Inferior parietal cortex (tissue), 1 donor: ENCODE results near the gene POU2F1.
"Not testable (repeated sequence)": the region's sequence is repeated elsewhere in the genome, so short reads cannot be mapped to it uniquely, and the experiment has no call there.

ENCODE experiments used
- DNase-seq: peaks from one replicate; pipeline ENCODE4 v3.0.0-alpha.2; 2016; ENCODE audit errors: extremely low spot score

Gene POU2F1

DNA sequence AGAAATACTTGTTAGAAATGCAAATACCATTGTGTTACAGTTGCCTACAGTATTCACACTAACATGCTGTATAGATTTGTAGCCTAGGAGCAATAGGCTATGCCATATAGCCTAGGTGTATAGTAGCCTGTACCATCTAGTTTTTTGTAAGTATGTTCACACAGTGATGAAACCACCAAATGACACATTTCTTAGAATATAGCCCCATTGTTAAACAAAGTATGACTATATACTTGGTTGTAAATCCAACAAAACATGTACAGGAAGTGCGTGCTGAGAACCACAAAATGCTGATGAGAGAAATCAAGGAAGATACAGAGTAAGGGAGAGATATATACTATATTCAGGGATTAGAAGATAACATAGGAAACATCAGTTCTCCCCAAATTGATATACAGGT is 92.2 kb downstream of the POU2F1 start:
- DNase-seq = no peak

DNA sequence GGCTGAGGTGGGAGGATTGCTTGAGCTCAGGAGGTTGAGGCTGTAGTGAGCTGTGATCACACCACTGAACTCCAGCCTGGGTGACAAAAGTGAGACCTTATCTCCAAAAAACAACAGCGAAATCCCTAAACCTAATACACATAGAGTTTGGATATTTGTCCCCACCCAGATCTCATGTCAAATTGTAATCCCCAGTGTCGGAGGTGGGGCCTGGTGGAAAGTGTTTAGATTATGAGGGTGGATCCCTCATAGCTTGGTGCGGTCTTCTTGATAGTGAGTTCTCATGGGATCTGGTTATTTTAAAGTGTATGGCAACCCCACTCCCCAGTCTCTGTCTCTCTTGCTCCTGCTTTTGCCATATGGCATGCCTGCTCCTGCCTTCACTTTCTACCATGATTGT is 94.0 kb downstream of the POU2F1 start:
- DNase-seq = no peak

DNA sequence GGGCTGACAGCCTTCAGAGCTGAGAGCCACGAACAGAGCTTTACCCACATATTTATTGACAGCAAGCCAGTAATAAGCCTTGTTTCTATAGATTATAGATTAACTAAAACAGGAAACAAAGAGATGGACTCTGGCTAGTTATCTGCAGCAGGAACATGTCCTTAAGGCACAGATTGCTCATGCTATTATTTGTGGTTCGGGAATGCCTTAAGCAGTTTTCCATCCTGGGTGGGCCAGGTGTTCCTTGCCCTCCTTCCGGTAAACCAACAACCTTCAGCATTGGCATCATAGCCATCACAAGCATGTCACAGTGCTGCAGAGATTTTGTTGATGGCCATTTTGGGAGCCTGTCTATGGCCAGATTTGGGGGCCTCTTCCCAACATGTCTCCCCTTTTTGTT is 96.8 kb downstream of the POU2F1 start:
- DNase-seq = no peak

DNA sequence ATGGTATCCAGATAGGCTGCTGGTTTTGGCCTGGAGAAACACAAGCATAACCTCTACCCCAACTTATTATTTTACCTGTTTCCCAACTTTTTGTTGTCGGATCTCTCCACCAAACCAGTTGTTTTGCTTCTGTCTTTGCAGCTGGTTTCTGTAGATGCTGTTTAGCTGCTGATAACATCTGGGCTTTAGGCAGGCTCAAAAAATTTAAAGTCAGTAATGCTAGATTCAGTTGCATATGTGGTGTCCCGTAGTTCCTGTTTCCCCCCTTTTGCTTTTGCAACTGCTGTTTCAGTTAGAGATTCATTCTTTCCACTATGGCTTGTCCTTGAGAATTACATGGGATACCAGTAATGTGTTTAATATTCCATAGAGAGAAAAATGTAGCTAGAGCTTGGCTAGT is 98.5 kb downstream of the POU2F1 start:
- DNase-seq = not testable (repeated sequence)

DNA sequence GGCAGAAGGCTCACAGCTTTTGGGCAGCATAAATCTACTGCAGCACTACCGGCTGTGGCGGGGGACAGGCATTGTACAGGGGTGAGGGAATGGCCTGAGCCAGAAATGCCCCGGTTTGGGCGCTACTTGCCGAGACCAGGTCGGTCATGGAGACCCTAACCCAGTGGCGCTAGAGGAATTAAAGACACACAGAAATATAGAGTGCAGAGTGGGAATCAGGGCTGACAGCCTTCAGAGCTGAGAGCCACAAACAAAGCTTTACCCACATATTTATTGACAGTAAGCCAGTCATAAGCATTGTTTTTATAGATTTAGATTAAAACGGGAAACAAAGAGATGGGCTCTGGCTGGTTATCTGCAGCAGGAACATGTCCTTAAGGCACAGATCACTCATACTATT is 101.8 kb downstream of the POU2F1 start:
- DNase-seq = no peak

DNA sequence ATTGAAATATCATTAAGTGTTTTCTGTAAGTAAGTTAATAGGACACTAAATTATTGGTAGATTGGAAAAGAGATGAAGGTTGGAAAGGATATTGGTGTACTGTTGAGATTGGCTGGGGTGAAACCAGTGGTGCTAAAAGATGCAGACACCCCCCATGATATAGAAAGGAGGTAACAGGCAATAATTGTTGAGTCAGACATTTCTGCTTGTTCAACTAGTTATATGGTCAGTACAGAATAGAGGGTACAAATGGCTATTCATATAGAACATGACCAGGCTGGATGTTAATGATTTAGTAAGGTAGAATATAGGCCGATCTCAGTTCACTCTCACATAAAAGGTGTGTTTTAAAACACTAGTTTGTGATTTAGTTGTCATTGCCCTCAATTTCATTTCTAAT is 104.5 kb downstream of the POU2F1 start:
- no peak for DNase-seq

DNA sequence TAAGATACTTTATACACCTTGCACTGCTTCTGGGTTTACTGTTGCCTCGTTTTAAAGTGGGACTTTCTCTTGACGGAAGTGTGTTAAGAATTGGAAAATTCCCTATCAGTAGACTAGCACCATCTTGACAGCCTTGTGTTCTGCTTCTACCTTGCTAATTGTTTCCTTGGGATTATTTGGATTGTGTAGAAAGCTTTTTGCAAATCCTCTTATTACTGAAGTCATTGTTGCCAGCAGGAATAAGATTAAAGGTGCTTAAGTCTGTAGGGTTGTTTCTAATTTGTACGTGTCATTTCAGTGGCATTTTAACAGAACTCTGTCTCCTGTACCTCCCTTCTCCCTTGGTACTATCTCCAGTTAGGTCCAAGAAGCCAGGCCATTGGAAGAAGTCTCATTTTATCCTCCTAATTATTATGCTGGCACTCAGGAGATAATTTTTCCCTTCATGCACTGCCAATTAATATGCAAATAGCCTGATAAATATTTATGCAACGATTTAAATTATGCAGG is 107.7 kb downstream of the POU2F1 start:
- DNase-seq = no peak

DNA sequence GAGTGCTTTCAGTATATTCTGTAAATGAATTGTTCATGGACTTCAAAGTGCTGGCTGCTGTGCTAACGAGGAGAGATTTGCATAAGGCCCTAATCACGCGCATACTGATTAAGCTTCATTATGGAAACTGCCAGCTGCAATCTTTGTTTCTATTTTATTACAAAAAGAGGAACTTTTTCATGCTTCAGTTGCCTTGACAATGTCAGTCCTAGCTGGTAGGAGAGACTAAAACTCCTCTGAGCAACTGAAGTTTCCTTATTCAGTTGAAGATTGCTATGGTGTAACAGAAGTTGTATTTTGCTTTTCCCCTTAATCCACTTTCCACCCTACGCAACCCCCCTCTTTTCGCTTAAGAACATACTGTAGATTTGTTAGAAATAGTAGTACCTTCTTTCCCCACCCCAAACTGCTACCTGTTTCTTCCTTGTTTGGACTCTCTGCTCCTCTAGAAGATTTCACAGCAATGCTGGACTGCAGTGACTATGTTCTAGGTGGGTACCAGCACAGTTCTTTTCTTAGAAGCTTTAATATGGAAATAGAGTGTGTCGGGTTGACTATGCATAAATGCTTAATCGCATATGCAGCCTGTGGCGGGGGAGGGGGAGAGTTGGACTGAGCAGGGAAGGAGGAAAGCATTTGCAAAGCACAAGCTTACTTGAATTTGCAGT is 108.3 kb downstream of the POU2F1 start:
- peak; percentile 65 for DNase-seq

DNA sequence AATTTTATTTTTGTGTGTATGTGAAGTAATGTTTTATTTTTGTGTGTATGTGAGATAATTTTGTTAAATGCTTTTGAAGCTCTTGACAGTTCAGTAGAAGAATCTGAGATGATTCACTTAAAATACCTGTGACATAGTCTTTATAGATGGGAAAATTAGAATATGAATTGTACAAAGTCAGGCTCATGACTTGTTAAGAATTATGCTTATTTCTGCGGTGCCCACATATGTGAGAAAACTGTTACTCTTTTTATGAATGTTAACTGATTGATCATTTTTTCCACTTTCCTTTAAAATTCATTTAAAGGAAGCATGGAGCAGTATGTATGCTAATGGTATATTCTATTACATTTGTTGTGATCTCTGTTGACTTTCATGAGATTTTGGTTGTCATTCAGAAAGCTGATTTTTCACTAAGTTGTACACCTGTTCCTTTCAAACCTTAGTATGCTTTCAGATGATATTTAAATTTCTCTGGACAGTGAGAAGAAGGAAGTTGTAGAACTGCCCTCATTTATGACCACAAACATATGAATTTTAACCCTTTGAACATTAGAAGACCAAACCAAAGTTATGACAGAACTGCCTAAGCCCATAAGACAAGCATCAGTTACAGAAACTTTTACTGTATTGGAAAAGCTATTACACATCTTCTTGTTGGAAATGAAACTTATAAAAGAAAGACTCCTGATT is 110.1 kb downstream of the POU2F1 start:
- no peak for DNase-seq

DNA sequence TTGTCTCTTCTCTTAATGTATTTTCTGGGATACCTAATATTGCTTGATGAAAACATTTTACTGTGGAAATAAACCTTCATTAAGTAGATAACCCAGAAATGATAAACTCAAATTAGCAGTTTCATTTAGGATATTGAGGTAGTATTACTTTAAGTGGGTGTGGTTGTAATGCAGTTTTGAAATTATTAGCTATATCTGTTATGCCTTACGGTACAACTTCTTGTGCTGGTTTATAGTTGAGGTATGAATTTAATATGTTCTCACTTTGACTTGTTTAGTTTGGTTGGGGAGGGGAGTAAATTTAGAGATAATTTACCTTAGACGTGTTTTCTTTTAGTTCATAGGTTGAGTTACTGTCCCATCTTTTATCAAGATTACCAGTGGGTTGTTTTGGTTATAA is 111.0 kb downstream of the POU2F1 start:
- no peak for DNase-seq

DNA sequence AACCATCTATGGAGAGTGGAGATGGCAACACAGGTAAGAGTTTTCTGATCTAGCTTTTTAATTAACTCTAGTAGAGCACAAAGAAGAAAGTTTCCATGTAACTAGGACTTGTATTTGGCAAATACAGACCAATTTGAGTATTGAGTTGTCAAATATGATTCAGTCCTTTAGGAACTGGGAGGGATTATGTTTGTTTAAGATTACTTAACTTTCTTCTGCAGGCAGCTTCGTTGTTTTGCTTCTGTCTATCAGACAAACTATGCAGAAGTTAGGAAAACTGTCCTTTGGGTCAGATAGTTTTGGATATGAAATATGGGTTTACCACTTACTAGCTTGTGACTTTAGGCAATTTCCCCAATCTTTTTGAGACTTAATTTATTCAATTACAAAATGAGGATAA is 111.8 kb downstream of the POU2F1 start:
- DNase-seq = no peak

DNA sequence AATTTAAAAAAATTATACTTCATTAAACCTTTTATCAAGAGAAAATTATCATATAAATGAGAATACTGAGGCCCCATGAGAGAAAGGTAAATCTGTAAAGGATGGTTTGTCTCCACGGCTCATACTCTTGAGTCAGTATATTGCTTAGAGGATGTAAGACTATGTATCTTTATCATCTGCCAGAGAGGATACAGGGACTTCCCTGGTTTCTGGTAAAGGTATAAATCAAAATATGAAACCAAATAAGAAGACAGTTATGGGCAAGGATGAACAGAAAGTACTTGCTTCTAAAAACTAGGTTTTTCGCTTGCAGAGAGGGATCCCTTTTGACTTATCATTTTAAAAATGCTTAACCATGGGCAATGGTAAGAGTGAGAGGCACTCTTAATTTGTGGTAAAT is 112.4 kb downstream of the POU2F1 start:
- DNase-seq = no peak

DNA sequence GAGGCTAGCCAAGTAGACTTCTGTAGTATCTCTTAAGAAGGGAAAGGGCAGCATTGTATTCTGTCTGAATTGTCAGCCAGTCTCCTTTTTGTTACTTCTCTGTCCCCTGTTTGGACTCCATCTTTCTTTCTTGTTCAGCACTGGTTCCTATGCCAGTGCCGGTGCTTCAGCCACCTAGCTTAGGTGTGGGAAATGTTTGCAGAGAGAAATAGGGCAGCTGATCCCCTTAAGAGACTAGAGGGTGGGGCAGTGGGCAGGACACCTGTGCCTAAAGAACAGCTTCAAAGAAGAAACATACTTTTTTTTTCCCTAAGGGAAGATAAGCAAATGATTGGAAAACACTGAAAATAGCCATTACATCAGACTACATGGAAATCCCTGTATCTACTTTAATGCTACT is 113.0 kb downstream of the POU2F1 start:
- DNase-seq = no peak

DNA sequence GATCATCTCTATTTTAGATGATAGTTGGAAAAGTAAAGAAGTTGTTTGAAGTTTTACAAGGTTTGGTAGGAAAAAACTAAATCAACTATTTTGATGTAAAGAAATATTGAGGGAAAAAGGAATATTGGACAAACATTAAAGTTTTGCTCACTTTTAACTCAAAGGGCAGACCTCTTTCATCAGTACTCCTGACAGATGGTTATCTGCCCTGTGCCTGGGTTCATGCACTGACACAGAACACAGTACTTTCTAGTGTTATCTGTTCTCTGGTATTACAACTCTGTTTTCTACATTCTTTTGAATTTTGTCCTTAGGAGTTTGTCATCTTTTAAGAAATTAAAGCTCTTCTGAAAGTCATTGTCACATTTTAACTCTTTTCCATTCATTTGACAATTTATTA is 118.7 kb downstream of the POU2F1 start:
- DNase-seq = no peak

DNA sequence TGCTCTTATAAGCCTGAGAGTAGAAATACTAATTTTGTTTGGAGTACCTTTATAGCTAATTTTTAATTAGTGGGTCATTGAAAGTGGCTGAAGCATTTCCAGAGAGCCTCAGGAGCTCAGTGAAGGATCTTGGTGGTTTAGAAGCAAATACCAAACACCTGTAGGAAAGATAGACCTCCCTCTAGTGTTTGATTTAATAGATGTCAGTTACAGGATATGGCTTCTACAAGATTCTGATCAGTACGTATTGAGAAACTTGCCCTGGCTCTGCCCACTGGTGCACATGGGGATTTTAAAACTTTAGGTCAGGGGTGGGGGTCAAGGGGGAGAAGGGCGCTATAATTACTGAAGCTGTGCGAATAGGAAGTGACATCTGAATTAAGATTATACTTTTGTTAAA is 122.2 kb downstream of the POU2F1 start:
- DNase-seq = no peak

DNA sequence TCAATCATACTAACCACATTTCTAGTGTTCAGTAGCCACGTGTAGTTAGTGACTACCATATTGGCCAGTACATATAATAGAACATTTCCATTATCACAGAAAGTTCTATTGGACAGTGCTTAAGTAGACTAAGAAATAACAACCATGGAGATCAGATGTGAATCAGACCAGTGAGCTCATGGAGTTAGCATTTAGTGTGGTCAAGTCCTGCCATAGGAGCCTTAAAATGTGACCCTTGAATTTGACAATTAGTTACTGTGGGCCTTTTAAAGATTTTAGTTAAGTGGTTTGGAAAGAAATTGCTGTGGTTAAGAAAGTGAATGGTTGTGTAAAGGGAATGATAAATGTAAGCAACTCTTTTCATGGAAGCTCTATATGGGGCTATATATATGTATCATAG is 123.4 kb downstream of the POU2F1 start:
- no peak for DNase-seq

DNA sequence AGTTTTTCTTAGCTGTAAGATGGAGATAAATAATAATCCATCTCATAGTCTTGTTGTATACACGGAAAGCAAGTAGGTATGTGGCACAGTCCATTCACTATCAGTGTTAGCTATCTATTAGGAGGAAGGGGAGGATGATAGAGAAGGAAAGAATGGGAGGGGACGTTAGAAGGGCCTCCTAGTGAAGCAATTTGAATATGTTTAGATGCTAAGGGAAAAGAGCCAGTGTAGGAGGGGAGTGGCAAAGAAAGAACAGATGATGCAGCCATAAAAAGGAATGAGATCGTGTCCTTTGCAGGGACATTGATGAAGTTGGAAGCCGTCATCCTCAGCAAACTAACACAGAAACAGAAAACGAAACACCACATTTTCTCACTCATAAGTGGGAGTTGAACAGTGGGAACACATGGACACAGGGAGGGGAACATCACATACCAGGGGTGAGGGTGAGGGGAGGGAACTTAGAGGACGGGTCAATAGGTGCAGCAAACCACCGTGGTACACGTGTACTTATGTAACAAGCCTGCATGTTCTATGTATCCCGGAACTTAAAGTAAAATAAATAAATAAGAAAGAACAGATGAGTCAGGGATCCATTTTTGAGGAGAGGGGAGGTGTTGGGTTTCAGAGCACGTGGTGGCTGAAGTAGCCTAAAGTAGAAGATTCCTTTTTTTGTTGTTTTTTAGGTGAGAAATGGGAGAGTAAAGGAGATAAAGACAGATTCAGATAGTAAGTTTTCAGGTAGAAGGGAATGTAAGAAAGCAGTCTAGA is 124.1 kb downstream of the POU2F1 start:
- no peak for DNase-seq

DNA sequence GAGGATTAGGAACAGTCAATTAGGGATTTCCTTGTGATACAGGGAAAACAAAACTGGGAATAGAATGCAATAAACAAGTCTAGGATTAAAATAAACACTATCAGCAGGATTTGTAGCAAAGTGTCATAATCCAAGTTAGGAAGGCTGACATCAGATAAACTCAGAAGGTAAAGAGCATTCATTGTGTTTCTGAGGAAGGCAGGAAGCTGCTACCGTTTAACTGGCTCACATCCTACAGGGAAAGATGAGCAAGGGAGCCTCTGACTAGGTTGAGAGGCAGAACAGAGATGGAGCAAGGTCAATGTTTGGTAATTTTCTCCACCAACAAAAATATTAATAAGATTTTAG is 124.7 kb downstream of the POU2F1 start:
- no peak for DNase-seq

DNA sequence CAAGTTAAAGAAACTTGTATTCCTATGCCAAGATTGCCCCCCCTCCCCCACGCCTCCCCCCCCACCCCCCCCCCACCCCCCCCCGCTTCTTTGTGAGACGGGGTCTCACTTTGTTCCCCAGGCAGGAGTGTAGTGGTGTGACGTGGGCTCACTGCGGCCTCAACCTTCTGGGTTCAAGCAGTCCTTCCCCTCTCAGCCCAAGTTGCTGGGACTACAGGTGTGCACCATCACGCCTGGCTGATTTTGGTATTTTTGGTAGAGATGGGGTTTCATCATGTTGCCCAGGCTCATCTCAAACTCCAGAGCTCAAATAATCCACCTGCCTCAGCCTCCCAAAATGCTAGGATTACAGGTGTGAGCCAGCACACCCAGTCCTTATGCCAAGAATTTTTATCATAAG is 136.6 kb downstream of the POU2F1 start:
- DNase-seq = no peak

DNA sequence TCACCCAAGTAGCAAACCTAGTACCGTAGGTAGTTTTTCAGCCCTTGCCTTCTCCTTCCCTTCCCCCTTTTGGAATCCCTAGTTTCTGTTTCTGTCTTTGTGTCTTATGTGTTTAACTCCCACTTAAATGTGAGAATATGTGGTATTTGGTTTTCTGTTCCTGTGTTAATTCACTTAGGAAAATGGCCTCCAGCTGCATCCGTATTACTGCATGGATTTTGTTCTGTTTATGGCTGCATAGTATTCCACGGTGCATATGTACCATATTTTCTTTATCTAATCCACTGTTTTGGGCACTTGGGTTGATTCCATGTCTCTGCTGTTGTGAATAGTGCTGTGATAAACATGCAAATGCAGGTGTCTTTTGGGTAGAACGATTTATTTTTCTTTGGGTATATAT is 138.6 kb downstream of the POU2F1 start:
- DNase-seq = no peak

DNA sequence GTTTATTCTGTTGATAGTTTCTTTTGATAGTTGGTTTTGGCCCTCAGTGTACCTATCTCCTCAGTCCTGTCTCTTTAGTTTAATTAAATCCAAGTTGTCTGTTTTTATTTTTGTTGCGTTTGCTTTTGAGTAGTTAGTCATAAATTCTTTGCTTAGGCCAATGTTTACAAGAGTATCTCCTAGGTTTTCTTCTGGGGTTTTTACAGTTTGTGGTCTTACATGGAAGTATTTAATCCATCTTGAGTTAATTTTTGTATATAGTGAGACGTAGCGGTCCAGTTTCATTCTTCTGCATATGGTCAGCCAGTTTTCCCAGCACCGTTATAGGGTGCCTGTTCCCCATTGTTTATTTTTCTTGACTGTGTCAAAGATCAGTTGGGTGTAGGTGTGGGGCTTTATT is 139.4 kb downstream of the POU2F1 start:
- DNase-seq = no peak

DNA sequence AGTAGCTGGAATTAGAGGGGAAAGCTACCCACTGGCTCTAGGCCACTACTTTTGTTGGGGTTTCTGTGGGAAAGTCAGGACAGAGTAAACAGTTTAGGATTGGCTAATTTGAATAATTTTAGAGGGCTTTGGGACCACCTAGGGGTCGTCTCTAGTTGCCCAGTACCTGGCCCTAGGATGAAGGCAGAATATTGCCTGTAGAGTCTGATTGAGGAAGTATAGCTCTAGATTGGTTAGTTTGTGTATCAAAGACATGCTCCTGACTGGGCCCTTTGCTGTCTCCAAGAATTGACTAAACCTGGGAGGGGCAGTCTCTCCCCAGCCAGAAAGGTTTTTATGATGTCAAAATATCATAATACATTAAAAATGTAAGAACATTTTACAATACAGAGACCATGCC is 142.0 kb downstream of the POU2F1 start:
- no peak for DNase-seq

DNA sequence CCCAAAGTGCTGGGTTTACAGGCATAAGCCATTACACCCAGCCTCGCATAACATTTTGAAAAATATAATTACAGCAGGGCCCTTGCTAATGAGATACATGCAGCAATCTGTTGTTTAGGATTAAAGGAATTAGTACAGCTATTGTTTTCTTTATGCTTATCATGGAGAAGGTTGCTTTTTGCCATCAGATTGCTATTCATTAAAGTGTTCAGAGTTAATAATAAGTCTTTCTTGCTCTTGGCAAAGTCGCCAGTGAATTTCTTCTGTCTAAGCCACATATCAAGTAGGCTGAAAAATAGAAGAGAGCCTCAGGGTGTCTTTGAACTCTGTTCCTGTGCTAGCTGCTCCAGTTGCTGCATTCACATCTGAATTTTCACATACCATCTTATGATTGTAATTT is 144.1 kb downstream of the POU2F1 start:
- DNase-seq = no peak
